ENCODE results near the gene FBLIM1.
A peak's percentile ranks its signal among the peaks of the same experiment; 100 is the strongest.

Gene FBLIM1

DNA sequence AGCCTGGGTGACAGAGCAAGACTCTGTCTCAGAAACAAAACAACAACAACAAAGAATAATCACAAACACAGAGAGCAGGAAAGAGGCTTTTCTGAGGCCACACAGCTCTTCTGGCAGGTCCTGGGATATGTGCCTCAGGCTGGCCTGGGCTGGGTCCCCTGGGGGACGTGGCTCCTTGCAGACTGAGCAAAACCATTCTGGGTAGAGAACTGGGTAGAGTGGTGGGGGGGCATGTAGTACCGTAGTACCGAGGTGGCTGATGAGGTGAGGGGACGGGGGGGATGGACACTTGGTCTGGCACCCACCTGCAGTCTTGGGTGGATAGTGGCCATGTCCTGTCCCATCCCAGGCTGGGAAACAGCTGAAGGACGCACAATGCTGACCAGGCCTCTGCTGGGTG is 10.3 kb upstream of the FBLIM1 start:
- DNase-seq (ENCODE audit: low read depth, low spot score), result no peak

DNA sequence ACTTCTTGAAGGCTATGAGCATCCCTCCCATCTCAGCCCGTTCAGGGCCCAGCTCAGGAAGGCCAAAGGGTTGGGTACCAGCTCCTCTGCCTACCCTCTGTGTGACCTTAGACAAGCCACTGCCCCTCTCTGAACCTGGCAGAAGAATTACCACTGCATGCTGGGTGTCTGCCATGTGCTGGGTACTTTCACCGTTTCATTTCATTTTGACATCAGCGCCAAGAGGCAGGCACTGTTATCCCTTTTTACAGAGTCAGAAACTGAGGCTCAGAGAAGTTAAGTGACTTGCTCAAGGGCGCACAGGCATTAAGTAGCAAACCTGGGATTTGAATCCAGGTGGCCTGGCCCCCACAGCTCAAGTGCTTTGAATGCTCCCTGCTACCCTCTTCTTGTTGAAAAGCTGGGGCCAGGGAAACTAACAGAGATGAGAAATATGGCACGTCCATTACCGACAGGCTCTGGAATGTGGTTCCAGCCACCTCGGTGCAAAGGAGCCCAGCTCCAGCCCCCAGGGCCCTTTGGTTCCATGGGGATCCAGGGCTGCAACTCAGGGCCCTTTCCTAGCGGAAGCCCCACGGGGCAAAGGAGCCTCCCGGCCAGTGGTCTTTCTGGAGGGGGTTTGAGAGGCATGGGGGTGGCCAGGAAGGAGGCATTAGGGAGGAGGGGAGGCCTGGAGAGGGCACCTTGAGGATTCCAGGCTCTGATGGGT is 9.8 kb upstream of the FBLIM1 start:
- no peak for DNase-seq (ENCODE audit: low read depth, low spot score)

DNA sequence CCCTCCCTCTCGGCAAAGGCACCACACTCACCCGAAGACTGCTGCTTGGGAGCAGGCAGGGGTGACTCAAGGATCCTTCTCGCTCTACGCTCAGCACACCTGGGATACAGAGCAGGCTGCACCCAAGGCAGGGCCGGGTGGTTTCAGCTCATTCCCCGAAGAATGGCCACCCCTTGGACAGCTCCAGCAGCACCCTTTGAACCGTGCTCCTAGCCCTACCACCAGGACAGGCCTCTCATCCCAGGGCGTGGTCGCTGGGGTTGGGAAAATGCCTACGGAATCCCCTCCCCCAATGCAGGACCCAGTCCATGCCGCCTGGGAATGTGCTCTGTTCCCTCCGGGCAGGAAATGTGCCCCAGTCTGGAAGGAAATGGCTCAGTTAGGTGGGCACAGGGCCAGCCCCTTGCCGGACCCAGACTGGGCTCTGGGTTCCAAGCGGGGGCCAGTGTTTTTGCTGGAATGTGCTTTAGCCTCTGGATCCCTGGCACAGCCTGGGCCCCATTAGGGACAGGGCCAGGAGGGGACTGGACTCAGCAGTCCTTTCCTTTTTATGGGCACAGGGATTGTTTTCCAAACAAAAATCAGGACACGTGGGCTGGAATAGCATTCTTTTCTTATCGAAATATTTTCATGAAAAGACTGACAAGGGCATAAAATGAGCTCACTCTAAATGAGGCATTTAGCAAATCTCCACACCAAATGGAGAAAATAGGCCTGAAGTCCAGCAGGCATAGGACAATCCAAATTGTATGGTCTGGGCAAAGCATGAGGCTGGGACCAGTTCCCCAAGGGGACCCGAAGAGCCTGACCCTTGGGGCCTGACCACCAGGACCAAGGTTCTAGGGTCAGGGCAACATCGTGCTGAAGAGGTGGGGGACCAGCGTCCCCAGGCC is 8.9 kb upstream of the FBLIM1 start:
- peak; percentile 41 for DNase-seq (ENCODE audit: low read depth, low spot score)

DNA sequence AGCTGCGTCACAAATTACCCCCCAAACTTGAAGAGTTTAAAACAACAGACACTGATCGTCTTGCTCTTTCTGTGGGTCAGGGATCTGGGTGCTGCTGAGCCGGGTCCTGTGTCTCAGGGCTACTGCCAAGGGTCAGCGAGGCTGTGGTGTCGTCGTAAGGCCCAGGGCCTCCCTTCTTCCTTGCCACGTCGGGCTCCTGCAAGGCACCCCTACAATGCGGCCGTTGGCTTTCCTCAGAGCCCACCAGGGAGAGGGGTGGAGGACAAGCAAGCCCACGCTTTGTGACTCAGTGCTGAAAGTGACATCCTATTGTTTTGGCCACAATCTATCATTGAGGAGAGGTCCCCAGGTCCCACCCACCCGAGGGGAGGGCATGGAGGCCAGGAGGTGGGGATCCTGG is 7.7 kb upstream of the FBLIM1 start:
- DNase-seq (ENCODE audit: low read depth, low spot score), result no peak

DNA sequence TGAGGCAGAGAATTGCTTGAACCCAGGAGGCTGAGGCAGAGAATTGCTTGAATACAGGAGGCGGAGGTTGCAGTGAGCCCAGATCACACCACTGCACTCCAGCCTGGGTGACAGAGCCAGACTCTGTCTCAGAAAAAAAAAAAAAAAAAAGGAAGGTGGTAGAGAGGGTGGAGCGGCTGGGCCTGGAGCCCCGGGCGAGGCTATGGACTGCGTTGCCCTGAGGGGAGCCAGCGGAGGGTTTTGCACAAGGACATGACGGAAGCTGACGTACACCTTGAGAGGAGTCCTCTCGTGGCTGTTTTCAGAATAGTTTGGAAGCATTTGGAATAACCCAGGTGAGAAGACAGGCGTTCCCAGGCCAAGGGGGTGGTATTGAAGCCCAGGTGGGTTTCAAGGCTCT is 6.9 kb upstream of the FBLIM1 start:
- no peak for DNase-seq (ENCODE audit: low read depth, low spot score)

DNA sequence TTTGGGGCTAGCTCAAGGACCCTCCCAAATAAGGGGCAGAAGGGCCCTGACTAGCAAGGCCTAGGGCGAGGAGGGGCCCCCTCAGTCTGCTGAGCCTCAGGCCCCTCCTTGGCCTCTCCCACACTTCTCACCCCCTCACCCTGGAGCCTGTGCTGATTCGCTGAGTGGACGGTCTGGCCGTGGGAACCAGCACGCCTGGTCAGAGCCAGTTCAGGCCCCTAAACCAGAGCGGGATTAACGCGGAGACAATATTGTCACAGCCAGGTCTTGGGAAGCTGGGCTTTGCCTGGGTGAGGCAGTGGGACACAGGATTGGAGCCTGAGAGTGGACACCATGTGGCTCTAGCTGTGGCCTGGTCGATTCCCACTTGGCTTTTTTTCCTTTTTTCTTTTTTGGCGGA is 4.8 kb upstream of the FBLIM1 start:
- no peak for DNase-seq (ENCODE audit: low read depth, low spot score)

DNA sequence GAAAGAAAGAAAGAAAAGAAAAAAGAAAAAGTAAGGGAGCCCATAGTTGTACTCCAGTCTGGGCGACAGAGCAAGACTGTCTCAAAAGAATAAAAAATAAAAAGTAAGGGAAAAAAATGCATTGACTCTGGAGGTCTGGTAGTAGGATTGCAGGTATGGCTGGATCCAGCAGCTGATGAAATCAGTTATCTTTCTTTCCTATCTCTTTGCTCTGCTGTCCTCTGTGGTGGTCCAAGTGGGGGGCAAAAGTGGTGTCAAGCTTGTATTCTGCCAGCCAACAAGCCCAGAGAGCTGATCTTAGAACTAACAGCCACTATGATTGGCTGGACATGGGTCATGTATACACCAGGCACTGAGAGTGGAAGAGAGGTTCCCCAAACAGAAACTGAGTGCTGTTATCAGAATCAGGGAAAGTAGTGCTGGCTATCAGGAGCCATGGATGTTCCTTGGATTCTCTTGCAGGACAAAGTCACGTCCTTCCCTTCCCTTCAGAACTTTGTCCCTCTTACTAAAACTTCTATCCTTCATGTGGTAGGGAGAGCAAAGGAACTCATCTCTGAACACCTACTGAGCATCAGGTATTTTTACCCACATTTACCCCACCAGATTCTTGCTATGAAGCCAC is 3.5 kb upstream of the FBLIM1 start:
- DNase-seq (ENCODE audit: low read depth, low spot score), result no peak

DNA sequence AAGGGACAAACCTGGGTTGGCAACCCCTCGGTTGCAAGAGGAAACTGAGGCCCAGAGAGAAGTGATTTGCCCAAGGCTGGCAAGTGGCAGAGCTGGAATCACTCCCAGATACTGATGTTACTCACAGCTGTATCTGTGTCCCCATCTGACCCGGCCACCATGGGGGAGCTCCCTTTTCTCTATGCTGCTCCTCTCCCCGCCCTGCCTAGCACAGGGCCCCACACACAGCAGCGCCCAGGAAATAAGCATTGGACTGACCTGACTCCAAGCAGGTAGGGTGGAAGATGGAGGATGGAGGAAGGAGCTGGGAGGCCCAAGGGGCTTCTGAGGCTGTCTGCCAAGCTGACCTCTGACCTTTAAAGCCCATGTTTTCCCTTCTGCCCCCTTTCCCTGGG is 3.0 kb upstream of the FBLIM1 start:
- DNase-seq (ENCODE audit: low read depth, low spot score), result no peak

DNA sequence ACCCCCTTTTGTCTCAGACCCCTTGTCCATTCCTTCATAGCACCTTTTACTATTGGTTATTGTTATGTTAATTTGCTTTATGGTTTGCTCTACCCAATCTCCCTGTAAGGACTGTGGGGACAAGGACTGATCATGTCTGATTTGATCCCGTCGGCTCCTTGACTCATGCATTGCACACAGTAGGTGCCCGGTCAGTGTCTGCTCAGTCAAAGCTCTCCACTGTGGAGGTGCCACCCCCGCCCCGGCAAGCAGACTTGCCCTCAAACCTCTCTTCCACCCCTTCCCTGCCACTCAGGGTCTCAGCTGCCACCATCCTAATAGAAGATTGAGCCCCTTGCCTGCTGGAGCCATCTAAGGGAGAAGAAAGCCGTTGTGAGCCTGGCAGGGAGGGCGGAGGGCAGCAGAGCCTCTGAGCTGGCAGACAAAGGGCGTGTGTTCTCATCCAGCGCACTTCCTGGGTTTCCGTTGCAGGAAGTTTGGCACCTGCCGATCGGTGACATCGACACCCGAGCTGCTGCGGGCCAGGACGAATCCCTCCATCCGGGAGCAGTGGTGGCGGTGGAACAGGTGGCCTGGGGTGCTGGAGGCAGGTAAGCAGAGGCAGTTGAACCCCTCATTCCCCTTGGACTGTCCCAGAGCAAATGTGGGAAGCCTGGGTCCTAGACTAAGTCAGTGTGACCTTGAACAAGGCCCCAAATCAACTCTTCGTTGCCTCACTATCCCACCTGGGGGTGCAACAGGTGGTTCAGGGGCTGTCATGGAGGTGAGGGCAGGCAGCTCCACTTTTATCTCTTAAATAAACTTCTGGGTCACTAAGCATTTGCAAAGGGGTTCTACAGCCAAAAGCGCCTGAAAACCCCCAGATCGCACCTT is 2.2 kb upstream of the FBLIM1 start:
- no peak for DNase-seq (ENCODE audit: low read depth, low spot score)

DNA sequence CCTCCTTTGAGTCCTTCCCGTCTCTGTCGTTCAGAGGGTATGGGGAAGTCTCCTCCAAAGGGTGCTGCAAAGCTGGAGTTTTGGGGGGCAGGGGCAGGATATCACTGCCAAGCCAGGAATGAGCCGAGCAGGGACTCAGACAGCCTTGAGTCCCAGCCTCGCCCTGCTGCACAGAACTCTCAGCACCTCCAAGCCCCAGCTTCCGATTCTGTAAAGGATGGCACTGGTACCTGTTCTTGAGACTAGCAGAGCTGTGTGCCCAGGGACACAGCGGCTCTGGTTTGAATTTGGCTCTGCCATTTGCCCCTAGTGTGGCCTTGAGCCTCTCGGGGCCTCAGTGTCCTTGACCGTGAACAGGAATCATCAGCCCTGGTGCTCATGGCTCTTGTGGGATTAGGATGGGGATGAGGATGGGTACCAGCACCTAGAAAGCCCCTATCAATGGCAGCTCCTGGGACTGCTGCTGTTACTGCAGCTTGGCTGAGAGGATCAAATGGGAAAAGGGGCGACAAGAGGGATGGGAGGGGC is 1.5 kb upstream of the FBLIM1 start:
- no peak for DNase-seq (ENCODE audit: low read depth, low spot score)

DNA sequence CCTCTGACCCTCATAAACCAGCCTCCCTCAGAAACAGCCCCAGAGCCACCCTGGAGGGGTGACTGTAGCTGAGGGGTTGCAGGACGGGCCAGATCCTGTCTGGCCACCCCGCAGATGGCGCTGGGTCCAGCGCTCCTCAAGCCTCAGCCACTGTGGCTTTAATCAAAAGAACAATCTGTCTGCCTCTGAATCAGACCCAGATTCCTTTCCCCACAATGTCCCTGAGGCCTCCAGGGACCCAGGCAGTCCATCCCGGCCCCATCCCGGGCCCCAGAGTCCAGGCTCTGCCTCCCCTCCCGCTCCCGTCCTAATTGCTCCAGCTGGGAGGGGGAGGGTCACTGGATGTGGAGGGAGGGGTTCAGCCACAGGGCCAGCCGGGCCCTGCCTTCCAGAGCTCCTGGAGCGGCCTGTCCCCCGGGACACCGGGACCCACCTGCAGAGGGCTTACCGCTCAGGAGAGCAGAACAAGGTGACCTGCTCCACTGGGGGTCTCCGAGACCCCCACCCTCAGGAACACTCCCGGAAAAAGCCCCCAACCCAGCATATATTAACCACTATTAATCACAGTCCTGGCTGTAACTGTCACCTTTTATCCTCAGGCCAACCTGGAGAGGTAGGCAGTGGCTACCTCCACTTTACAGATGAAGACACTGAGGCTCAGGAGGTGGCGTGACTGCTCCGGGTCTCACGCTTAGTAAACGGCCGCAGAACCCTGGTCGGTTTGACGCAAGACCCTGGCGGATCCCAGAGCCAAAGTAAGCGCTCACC is 836 bp upstream of the FBLIM1 start:
- peak; percentile 73 for DNase-seq (ENCODE audit: low read depth, low spot score)

DNA sequence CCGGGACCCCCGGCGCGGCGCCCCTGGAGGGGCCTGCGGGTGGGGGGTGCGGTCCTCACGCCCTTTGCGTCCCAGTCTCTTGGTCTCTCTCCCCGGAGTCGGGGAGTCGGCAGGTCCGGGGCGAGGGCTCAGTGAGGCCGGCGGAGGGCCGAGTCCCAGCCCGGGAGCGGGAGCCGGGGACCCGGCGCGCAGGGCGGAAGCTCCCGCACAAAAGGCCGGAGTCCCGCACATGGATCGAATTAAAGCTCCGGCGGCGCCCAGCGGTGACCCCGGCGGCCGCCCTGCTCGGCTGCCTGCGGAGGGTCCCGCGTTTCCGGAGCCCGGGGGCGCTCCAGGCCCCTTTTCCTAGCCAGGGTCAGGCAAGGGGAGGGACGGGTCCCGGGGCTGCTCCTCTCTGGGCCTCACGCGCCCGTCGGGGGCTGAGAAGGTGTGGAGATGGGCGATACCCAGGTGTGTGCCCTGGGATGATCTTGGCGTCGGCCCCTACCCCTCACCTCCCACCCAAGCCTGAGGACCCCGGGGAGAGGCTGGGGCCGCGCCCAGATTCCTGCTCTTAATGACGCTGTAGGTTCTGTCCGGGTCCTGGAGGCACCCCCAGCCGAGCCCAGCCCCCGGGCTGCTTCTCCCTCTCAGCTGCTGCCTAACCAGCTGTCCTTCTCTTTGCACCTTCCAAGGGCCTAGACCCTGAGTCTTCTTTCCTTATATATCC is 512 bp downstream of the FBLIM1 start:
- peak; percentile 55 for DNase-seq (ENCODE audit: low read depth, low spot score)

DNA sequence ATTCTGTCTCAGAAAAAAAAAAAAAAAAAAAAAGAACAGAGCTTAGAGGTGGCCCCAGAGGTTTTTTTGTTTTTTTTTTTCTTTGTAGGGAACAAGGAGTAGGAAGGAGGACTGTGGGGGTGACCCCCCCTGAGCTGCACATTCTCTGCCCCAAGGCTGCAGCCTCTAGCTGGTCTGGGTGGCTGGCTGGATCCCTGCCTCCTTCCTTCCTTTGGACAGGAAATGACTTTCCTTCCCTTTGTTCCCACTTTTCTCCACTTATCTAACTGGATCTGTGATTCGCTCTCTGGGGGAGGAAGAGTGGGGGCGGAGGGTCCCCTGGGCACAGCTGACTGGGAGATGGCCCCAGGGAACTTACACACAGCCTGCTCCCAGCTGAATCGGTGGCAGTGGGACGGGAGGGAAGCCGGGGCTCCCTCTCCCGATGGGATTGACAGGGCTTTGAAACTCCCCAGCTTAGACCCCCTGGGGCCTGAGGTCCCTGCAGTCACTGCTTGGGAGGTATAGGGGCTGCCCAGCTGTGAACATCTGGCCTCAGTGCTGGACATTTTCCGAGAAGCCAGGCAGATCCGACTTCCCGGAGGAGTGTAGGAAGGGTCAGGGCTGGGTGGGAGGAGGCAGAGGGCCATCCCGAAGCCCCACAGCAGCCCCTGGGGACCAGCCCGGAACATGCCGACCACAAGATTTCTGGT is 2.1 kb downstream of the FBLIM1 start:
- peak; percentile 66 for DNase-seq (ENCODE audit: low read depth, low spot score)

DNA sequence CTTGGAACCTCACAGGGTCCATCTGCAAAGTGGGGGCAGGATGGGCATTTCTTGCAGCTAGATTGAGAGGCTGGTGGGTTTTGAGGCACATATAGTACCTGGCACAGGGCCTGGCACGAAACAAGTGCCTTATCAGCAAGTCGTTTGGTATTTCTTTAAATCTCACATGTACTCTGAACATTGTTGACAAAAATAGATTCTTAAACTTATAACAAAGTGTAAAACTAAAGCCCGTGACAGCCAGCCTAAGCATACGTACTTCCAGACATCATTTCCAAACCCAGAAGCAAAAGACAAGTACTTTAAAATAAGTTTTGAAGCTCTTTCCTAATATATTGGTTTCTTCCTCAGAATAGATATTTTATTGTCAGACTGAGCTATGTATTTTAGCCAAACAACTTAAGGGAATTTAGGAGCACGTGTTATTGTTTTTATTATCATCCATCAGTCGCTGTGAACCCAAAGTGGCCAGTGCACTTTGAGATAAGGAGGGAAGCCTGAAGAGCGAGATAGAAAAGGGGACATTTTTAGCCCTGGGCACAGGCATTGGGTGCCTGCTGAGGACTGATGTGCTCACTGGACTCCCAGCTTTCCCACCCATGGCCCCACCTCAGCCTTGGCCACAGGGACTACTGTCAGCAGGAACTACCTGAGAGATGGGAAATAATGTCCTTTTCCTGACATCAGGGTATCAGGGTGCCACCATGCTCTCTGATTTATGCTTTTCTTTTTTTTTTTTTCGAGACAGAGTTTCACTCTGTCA is 3.0 kb downstream of the FBLIM1 start:
- no peak for DNase-seq (ENCODE audit: low read depth, low spot score)

DNA sequence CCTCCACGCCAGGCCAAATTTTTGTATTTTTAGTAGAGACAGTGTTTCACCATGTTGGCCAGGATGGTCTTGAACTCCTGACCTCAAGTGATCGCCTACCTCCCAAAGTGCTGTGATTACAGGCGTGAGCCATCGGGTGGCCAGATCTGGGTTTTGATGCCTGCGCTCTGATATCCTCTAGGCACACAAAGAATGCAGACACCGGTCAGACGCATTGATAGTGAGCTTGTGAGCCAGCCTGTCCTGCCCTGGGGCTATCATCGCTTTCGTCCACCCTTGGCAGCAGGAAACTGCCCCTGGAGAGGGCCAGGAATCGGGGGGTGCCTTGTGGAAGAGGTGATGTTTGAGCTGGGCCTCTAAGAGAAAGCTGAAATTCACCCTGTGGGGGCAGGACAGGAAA is 4.0 kb downstream of the FBLIM1 start:
- DNase-seq (ENCODE audit: low read depth, low spot score), result no peak

DNA sequence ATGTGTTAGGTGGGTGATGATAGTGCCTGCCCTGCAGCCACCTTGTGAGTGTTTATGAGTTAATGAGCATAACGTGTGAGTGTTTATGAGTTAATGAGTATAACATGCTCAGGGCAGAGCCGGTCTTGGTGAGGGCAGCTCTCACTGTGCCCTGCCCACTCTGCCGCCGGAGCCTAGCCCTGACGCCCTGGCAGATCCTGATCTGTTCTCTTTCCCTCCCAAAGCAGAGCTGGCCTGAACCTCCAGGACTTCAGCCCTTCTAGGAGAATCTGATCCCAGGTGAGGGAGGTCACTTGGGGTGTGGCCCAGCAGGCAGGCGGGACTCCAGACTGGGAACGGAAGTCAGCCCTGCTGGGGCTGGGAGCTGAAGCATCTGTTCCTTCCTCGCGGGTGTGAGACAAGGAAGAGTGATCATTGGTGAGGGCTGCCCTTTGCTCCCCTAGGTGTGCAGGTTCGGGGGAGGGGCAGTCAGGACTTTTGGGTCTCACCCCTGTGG is 5.7 kb downstream of the FBLIM1 start:
- DNase-seq (ENCODE audit: low read depth, low spot score), result no peak

DNA sequence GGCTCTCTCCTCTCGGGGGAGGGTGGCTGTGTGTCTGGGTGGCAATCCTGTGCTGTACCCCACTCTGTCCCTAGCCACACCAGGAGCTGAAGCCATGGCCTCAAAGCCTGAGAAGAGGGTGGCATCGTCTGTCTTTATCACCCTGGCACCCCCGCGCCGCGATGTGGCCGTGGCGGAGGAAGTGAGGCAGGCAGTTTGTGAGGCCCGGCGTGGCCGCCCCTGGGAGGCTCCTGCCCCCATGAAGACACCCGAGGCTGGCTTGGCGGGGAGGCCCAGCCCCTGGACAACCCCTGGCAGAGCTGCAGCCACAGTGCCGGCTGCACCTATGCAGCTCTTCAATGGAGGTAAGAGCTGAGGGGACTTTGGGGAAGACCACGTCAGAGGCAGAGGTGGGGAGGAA is 6.3 kb downstream of the FBLIM1 start:
- DNase-seq (ENCODE audit: low read depth, low spot score), result no peak

DNA sequence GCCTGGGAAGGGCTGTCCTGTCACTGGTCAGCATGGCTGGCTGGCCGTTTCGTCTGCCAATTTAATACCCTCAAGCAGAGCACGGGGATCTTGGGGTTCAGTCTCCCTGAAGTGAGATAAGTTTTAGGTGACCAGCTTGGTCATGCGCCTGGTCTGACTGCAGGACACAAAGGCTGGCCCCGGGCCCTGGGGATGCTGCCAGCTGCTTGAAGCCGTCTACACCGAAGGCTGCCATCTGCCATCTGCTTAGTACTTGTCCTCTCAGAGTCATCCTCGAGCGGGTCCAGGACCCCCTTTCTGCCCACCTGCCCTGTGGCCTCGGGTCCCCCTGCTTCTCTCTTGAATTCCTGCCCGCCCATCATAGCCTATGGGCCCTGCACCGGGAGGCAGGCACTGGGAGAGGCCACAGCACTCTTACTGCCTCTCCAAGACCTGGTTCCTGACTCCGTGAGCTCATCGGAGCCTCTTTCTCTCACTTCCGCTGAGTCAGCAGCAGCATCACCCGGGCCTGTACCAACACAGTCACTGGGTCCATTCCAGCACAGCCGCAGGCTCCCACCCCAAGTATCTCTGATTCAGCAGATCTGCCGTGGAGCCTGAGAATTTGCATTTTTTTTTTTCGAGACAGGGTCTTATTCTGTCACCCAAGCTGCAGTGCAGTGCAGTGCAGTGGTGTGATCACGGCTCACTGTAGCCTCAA is 7.0 kb downstream of the FBLIM1 start:
- DNase-seq (ENCODE audit: low read depth, low spot score), result peak; percentile 92

Data from astrocyte of the hippocampus (primary cell).